Neural progenitor cell (in vitro differentiated cells): ENCODE data around the gene CNOT1.

ENCODE experiments used
- EZH2 ChIP-seq: fragments of 200-600 bp; sonication (generic); IDR thresholded peaks from 2 replicates; pipeline ENCODE4 v1.6.1; 2017; ENCODE audit warnings: antibody characterized with exemption, mild to moderate bottlenecking, moderate library complexity
- EZH2phosphoT487 ChIP-seq: fragments of 200-600 bp; sonication (generic); IDR thresholded peaks from 2 replicates; pipeline ENCODE4 v1.6.1; 2017; ENCODE audit warnings: antibody characterized with exemption
- TF ChIP-seq, protein P1 (sequence below): fragments of 200-600 bp; sonication (generic); IDR thresholded peaks from 2 replicates; pipeline ENCODE4 v1.5.1; 2017; ENCODE audit warnings: antibody characterized with exemption, mild to moderate bottlenecking

DNA sequence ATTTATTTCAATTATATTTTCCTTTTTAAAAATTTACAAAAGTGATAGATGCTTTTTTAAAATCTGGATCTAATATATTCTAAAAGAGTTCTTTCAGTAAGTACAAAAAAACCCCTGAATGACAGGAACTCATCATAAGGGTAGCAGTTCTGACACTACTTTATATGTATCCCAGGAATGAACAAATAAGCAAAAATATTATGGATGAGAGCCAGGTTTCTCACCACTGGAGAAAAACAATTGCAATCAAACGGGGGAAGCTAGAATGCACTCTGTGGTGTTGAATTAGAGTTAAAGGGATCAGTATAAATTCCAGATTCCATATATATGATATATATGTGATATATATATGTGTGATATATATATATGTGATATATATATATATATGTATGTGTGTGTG, 152.8 kb downstream of the CNOT1 start:
- TF ChIP-seq, protein P1, sequence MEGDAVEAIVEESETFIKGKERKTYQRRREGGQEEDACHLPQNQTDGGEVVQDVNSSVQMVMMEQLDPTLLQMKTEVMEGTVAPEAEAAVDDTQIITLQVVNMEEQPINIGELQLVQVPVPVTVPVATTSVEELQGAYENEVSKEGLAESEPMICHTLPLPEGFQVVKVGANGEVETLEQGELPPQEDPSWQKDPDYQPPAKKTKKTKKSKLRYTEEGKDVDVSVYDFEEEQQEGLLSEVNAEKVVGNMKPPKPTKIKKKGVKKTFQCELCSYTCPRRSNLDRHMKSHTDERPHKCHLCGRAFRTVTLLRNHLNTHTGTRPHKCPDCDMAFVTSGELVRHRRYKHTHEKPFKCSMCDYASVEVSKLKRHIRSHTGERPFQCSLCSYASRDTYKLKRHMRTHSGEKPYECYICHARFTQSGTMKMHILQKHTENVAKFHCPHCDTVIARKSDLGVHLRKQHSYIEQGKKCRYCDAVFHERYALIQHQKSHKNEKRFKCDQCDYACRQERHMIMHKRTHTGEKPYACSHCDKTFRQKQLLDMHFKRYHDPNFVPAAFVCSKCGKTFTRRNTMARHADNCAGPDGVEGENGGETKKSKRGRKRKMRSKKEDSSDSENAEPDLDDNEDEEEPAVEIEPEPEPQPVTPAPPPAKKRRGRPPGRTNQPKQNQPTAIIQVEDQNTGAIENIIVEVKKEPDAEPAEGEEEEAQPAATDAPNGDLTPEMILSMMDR = no peak
- no peak for TF ChIP-seq EZH2
- no peak for TF ChIP-seq EZH2phosphoT487
